ENCODE measurements around the gene USP40.

Gene USP40

DNA sequence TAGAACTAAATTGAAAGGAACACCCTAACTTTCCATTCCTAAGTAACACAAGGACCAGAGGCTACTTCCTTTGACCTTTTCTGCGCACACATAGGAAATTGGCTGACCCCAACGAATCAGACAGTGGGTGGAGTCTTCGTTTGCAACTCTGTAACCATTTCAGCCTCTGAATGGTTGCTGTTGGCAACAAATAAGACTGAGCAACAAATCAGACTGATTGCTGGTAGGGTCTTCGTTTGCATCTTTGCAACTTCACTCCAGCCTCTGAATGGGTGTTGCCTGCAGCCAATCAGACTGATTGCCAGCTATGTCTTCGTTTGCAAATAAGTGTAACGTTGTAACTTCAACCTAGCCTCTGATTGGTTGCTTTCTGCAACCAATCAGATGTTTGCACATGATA, 34.6 kb downstream of the USP40 start:
- no peak overlapping the region for H3K4me3 Mint-ChIP-seq
- H3K36me3 Mint-ChIP-seq (ENCODE audit: low read depth): peaks cover 52% of the 10 kb centered on the region
- H3K4me1 Mint-ChIP-seq: no peaks in the 10 kb centered on the region
- no peaks in the 10 kb centered on the region for H3K9me3 Mint-ChIP-seq
- TF ChIP-seq, protein P1, sequence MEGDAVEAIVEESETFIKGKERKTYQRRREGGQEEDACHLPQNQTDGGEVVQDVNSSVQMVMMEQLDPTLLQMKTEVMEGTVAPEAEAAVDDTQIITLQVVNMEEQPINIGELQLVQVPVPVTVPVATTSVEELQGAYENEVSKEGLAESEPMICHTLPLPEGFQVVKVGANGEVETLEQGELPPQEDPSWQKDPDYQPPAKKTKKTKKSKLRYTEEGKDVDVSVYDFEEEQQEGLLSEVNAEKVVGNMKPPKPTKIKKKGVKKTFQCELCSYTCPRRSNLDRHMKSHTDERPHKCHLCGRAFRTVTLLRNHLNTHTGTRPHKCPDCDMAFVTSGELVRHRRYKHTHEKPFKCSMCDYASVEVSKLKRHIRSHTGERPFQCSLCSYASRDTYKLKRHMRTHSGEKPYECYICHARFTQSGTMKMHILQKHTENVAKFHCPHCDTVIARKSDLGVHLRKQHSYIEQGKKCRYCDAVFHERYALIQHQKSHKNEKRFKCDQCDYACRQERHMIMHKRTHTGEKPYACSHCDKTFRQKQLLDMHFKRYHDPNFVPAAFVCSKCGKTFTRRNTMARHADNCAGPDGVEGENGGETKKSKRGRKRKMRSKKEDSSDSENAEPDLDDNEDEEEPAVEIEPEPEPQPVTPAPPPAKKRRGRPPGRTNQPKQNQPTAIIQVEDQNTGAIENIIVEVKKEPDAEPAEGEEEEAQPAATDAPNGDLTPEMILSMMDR (IDR thresholded peaks at IDR 0.05; ENCODE audit: unreplicated experiment in 3 of 3): no peak
- H3K27me3 Mint-ChIP-seq (ENCODE audit: low read depth): no peaks in the 10 kb centered on the region
- no peak overlapping the region for H3K27ac Mint-ChIP-seq

DNA sequence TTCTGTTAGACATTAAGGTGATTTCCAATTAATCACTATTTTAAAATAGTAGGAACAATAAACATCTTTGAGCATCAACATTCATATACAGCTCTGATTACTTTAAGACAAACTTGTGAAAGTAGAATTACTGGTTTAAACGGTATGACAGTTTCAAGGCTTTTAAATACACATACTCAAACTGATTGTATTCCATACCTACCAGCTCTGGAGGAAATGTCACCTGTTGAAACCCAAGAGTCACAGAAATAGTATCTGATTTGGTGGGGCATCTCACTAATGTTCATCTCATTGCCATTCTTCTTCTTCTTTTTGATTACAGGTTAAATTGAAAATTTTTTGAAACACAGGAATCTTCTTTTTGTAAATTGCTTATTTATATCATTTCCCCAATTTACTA, 36.2 kb downstream of the USP40 start:
- peaks cover 52% of the 10 kb centered on the region for H3K36me3 Mint-ChIP-seq (ENCODE audit: low read depth)
- no peaks in the 10 kb centered on the region for H3K27me3 Mint-ChIP-seq (ENCODE audit: low read depth)
- H3K9me3 Mint-ChIP-seq: no peaks in the 10 kb centered on the region
- no peak overlapping the region for H3K27ac Mint-ChIP-seq
- no peak overlapping the region for H3K4me3 Mint-ChIP-seq
- TF ChIP-seq, protein P1 (IDR thresholded peaks at IDR 0.05; ENCODE audit: unreplicated experiment in 3 of 3): no peak
- H3K4me1 Mint-ChIP-seq: no peaks in the 10 kb centered on the region

DNA sequence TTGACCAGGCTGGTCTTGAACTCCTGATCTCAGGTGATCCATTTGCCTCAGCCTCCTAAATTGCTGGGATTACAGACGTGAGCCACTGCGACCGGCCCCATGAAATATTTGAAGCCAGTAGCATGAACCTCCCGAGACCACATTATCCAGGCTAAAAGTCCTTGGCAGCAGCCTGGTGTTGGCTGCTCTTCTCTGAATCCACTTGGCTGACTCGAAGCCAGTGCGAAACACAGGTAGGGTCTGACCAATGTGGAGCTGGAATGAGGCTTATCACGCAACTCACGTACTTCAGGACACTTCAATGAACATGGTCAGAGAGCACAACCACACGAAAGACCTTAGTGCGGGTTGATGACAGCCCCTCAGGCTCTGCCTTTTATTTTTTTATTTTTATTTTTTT, 38.4 kb downstream of the USP40 start:
- Mint-ChIP-seq H3K36me3 (ENCODE audit: low read depth) (peaks cover 56% of the 10 kb centered on the region), H3K4me1 (no peaks in the 10 kb centered on the region), H3K4me3 (no peak overlapping the region), H3K27ac (no peak overlapping the region), H3K27me3 (ENCODE audit: low read depth) (no peaks in the 10 kb centered on the region), H3K9me3 (no peaks in the 10 kb centered on the region)
- TF ChIP-seq, protein P1 (IDR thresholded peaks at IDR 0.05; ENCODE audit: unreplicated experiment in 3 of 3): no peak

DNA sequence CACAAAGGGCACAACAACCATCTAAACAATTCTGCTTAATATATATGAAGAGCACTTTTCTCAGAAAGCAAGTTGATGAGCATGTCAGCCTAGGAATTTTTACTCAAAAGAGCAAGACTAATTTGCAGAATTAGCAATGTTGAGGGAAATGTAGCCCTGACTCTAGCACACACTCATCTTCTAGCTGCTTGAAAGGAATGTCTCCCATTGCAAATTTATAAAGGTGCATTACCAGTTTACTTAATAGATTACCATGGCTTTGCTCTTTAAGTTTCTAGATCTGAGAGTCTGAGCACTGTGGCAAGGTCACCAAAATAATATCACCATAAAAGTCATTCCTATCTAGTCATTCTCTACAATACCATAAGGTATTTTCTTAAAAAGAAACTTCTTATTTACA, 40.8 kb downstream of the USP40 start:
- TF ChIP-seq, protein P1 (IDR thresholded peaks at IDR 0.05; ENCODE audit: unreplicated experiment in 3 of 3): no peak
- H3K4me1 Mint-ChIP-seq: no peaks in the 10 kb centered on the region
- peak overlapping the region in 1 of 3 experiments; percentile 2 for H3K27ac Mint-ChIP-seq
- no peaks in the 10 kb centered on the region for H3K27me3 Mint-ChIP-seq (ENCODE audit: low read depth)
- H3K36me3 Mint-ChIP-seq (ENCODE audit: low read depth): peaks cover 64% of the 10 kb centered on the region
- no peak overlapping the region for H3K4me3 Mint-ChIP-seq
- no peaks in the 10 kb centered on the region for H3K9me3 Mint-ChIP-seq

DNA sequence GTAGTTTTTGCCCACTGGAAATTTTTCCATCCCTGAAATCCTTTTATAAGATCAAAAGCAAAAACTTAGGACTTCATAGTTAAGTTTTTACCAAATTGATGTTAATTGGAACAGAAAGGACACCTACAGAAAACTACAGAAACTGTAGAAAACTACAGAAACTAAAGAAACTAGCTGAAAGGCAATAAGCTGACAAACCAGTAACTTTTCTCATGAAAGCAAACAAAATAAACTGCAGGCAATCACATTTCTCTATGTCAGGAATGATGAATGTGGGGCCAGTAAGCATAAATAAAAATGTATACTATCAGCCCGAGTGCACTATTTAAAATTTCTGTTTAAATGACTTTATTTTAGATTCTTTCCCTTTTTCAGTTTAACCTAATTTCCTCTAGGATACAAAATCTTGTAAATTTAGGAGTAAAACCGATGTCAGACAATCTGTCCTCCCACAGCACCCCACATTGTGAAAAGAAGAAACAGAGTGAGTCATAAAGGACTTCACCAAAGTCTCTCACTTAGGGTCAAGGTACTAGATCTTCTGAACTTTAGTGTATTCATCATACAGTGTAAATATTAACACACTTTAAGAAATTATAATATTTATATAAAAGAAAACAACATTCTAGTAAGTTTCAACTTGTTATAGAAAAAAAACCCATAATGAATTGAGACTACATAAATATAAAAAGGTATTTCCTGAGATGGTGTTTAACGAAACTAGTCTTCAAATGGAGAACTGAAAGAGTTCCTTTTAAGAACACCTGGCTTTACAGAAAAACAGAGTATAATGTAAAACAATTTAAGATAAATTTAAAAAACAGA, 46.6 kb downstream of the USP40 start:
- Mint-ChIP-seq H3K9me3 (no peaks in the 10 kb centered on the region), H3K4me1 (no peaks in the 10 kb centered on the region), H3K4me3 (no peak overlapping the region), H3K27ac (peak overlapping the region in 1 of 3 experiments; percentile 30), H3K36me3 (ENCODE audit: low read depth) (peaks cover 65% of the 10 kb centered on the region), H3K27me3 (ENCODE audit: low read depth) (no peaks in the 10 kb centered on the region)
- TF ChIP-seq, protein P1 (IDR thresholded peaks at IDR 0.05; ENCODE audit: unreplicated experiment in 3 of 3): no peak
